Gastroesophageal sphincter (tissue), 4 donors: ENCODE data around the gene WDR93. TPM values are rescaled to one million over a fixed set of nuclear protein-coding genes. Genes with fewer than 3 reads are reported as not detected.
"Not testable (repeated sequence)": the region's sequence is repeated elsewhere in the genome, so short reads cannot be mapped to it uniquely, and the experiment has no call there.

Source experiments
- ATAC-seq: fragments of 150-250 bp; one replicate; pipeline ENCODE4 v1.9.1; 2016; ENCODE audit warnings: mild to moderate bottlenecking, moderate library complexity
- H3K27ac ChIP-seq, 4 donors: fragments of 200-600 bp; sonication (generic) in 3 of 4; 1 replicate in 3 of 4; 2 replicates in 1 of 4; pipeline ENCODE4 v1.5.1; 2016 to 2019
- H3K27me3 ChIP-seq: fragments of 200-600 bp; sonication (generic); one replicate; pipeline ENCODE4 v1.5.1; 2019
- H3K36me3 ChIP-seq, 2 donors: fragments of 200-600 bp; sonication (generic); one replicate each; pipeline ENCODE4 v1.5.1; 2019; ENCODE audit warnings: control low read depth in 1 of 2
- H3K4me1 ChIP-seq, 3 donors: fragments of 200-600 bp; sonication (generic); 1 replicate in 2 of 3; 2 replicates in 1 of 3; pipeline ENCODE4 v1.5.1; 2016 to 2019; ENCODE audit warnings: control low read depth in 2 of 3
- H3K4me3 ChIP-seq, 2 donors: fragments of 200-600 bp; sonication (generic); one replicate each; pipeline ENCODE4 v1.5.1; 2019; ENCODE audit warnings: mild to moderate bottlenecking in 1 of 2, moderate library complexity in 1 of 2
- H3K9me3 ChIP-seq, 3 donors: fragments of 200-600 bp; sonication (generic); one replicate each; pipeline ENCODE4 v1.5.1; 2017 to 2019; ENCODE audit warnings: control low read depth in 2 of 3
- EP300 ChIP-seq: sonication (generic); formaldehyde crosslinking; IDR thresholded peaks from one replicate; pipeline ENCODE4 v1.6.1; 2017; ENCODE audit warnings: antibody characterized with exemption, mild to moderate bottlenecking
- POLR2A ChIP-seq, 2 donors: fragments of 450-650 bp; IDR thresholded peaks; one replicate each; pipeline ENCODE4 v1.6.1; 2017; ENCODE audit warnings: antibody characterized with exemption in 2 of 2, mild to moderate bottlenecking in 2 of 2, moderate library complexity in 1 of 2
- POLR2AphosphoS5 ChIP-seq: sonication (generic); formaldehyde crosslinking; IDR thresholded peaks from one replicate; pipeline ENCODE4 v1.6.1; 2017; ENCODE audit warnings: antibody characterized with exemption
- WGBS, 2 donors: methylation state at CpG; one replicate each; pipeline ENCODE4 v1.1.5; 2018; ENCODE audit warnings: low coverage in 1 of 2; 5-methylcytosine and 5-hydroxymethylcytosine counted together
- total RNA-seq, 4 donors: library from RNA; depleted of rRNA; stranded (reverse); fragments of >200 nt; gene quantifications; one replicate each; pipeline ENCODE4 v1.1.0, GENCODE V29; 2016
- TF ChIP-seq, protein P1 (sequence below), 4 experiments: fragments of 200-600 bp in 2 of 4; fragments of 450-650 bp in 2 of 4; sonication (generic) in 1 of 4; IDR thresholded peaks; one replicate each; pipeline ENCODE4 v1.5.1; 2017 to 2019; ENCODE audit warnings: antibody characterized with exemption in 4 of 4, mild to moderate bottlenecking in 2 of 4, moderate library complexity in 2 of 4

The WDR93 gene
- total RNA-seq, 4 donors from 2014 or later = 0.15 TPM; not detected in 3

DNA sequence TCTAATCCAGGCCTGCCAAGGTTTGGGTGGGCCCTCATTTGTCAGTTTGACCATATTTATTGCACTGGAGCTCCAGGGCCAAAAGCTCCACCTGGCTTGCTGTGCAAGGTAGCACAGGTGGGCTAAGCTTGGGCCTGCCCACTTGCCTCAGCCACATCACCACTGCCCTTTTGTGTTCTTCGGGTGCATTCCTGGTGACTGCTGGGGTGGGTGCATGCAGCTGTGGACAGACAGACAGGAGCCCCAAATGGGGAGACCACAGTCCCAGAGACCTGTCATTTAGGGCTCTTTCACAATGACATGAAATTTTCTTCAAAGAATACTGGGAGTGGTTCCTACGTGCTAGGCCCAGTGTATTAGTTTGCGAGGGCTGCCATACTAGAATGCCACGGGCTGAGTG, 88.2 kb downstream of the WDR93 start:
- no peak for ATAC-seq
- WGBS, 2 donors = 100% methylated on average over 3 of the region's 4 CpGs; no CpG with 5 or more reads in 1 of the 2 donors

DNA sequence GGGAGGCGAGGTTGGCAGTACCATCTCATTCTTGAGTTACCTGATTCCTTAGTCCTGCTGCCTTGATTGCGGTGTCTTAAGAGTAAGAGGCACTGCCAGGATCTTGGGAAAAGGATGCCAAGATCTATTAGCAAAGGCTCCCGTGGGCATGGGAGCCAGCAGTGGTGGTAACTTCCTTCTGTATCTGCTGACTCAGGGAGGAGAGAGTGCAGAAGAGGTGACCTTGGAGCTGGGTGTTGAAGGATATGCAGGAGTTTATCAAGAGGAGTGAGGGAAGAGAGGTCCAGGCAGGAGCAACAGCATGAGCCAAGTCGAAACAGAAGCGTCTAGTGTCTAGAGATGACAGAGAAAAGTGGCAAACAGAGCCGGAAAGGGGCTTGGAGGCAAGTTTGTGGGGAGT, 90.0 kb downstream of the WDR93 start:
- no peak for ATAC-seq
- WGBS, 2 donors = 70 to 80% methylated on average over 1 to 6 of the region's 6 CpGs
- TF ChIP-seq POLR2AphosphoS5 = no peak
- no peaks in the 10 kb centered on the region for H3K36me3 ChIP-seq
- H3K9me3 ChIP-seq = no peaks in the 10 kb centered on the region
- H3K4me3 ChIP-seq = no peak overlapping the region
- no peak overlapping the region for H3K27ac ChIP-seq
- peaks cover 0 to 16% (median 9%) of the 10 kb centered on the region in 3 donors for H3K4me1 ChIP-seq
- H3K27me3 ChIP-seq = no peaks in the 10 kb centered on the region

More for the DNA sequence above, 88.2 kb downstream of the WDR93 start:
- H3K9me3 ChIP-seq = no peaks in the 10 kb centered on the region
- no peak for TF ChIP-seq EP300
- TF ChIP-seq, protein P1, sequence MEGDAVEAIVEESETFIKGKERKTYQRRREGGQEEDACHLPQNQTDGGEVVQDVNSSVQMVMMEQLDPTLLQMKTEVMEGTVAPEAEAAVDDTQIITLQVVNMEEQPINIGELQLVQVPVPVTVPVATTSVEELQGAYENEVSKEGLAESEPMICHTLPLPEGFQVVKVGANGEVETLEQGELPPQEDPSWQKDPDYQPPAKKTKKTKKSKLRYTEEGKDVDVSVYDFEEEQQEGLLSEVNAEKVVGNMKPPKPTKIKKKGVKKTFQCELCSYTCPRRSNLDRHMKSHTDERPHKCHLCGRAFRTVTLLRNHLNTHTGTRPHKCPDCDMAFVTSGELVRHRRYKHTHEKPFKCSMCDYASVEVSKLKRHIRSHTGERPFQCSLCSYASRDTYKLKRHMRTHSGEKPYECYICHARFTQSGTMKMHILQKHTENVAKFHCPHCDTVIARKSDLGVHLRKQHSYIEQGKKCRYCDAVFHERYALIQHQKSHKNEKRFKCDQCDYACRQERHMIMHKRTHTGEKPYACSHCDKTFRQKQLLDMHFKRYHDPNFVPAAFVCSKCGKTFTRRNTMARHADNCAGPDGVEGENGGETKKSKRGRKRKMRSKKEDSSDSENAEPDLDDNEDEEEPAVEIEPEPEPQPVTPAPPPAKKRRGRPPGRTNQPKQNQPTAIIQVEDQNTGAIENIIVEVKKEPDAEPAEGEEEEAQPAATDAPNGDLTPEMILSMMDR (IDR thresholded peaks at IDR 0.05) = no peak
- TF ChIP-seq POLR2AphosphoS5 = no peak
- no peak for TF ChIP-seq POLR2A (IDR thresholded peaks at IDR 0.05)
- no peak overlapping the region for H3K27ac ChIP-seq
- no peaks in the 10 kb centered on the region for H3K27me3 ChIP-seq
- no peak overlapping the region for H3K4me3 ChIP-seq
- no peaks in the 10 kb centered on the region for H3K36me3 ChIP-seq
- peaks cover 0 to 16% (median 9%) of the 10 kb centered on the region in 3 donors for H3K4me1 ChIP-seq

DNA sequence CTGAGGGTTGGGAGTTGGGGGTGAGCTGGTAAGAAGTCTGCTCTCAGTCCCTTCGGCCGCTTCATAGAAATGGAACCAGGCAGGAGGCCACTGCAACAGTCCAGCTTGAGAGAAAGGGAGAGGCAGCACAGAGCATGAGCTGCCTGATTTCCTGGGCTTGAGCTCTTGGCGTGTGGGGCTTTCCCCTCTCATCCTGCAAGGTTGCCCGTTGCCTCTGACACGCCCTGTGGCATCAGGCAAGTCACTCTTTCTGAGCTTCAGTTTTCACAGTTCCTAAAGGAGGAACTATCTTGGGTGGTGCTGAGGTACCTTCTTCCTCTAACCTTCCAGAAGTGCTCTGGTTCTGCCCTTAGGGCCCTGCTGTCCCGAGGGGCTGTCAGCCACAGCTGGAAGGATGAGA, 90.4 kb downstream of the WDR93 start:
- Histone ChIP-seq H3K27ac (no peak overlapping the region), H3K27me3 (no peaks in the 10 kb centered on the region), H3K4me3 (no peak overlapping the region), H3K4me1 (peaks cover 0 to 11% (median 7%) of the 10 kb centered on the region in 3 donors), H3K36me3 (no peaks in the 10 kb centered on the region), H3K9me3 (no peaks in the 10 kb centered on the region)
- TF ChIP-seq EP300 (no peak), POLR2AphosphoS5 (no peak), POLR2A (IDR thresholded peaks at IDR 0.05) (no peak)
- TF ChIP-seq, protein P1 (IDR thresholded peaks at IDR 0.05) = no peak
- WGBS, 2 donors = 40% methylated on average over 1 of the region's 6 CpGs; no CpG with 5 or more reads in 1 of the 2 donors
- ATAC-seq = no peak

DNA sequence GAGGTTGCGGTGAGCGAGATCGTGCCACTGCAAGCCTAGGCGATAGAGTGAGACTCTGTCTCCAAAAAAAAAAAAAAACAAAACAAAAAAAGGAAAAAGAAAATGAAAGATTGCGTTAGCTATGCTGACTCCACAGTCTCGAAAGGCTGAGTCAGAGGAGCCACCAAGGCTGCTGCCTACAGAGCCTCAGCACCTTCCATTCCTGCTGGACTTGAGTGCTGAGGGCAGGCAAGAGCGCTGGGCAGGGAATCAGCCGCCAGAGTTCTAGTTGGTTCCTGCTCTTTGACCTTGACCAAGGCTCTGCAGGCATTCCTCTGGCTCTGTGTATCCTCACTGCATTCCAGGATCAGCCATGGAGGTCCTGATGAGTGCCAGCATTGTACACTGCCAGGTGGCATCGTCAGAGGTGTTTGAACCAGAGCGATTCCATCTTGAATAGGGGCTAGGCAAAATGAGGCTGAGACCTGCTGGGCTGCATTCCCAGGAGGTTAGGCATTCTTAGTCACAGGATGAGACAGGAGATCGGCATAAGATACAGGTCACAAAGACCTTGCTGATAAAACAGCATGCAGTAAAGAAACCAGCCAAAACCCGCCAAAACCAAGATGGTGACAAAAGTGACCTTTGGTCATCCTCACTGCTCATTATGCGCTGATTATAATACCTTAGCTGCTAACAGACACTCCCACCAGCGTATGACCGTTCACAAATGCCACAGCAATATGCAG, 91.4 kb downstream of the WDR93 start:
- TF ChIP-seq EP300 (no peak), POLR2A (IDR thresholded peaks at IDR 0.05) (no peak), POLR2AphosphoS5 (no peak)
- TF ChIP-seq, protein P1 (IDR thresholded peaks at IDR 0.05) = no peak
- no peak for ATAC-seq
- Histone ChIP-seq H3K9me3 (no peaks in the 10 kb centered on the region), H3K36me3 (no peaks in the 10 kb centered on the region), H3K4me1 (peaks cover 0 to 1% (median 0%) of the 10 kb centered on the region in 3 donors), H3K4me3 (no peak overlapping the region), H3K27ac (no peak overlapping the region), H3K27me3 (no peaks in the 10 kb centered on the region)
- WGBS, 2 donors = 74 to 84% methylated on average over 6 to 10 of the region's 15 CpGs

DNA sequence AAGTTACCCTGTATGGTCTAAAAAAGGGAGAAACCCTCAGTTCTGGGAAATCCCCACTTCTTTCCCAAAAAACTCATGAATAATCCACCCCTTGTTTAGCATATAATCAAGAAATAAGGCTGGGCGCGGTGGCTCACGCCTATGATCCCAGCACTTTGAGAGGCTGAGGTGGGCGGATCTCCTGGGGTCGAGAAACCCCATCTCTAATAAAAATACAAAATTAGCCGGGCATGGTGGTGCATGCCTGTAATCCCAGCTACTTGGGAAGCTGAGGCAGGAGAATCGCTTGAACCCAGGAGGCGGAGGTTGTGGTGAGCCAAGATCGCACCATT, 92.0 kb downstream of the WDR93 start:
- H3K4me3 ChIP-seq, H3K9me3 ChIP-seq, H3K27me3 ChIP-seq, H3K36me3 ChIP-seq, H3K4me1 ChIP-seq, ATAC-seq, H3K27ac ChIP-seq: not testable (repeated sequence)
- WGBS, 2 donors = 88% methylated on average over 8 of the region's 9 CpGs; no CpG with 5 or more reads in 1 of the 2 donors

DNA sequence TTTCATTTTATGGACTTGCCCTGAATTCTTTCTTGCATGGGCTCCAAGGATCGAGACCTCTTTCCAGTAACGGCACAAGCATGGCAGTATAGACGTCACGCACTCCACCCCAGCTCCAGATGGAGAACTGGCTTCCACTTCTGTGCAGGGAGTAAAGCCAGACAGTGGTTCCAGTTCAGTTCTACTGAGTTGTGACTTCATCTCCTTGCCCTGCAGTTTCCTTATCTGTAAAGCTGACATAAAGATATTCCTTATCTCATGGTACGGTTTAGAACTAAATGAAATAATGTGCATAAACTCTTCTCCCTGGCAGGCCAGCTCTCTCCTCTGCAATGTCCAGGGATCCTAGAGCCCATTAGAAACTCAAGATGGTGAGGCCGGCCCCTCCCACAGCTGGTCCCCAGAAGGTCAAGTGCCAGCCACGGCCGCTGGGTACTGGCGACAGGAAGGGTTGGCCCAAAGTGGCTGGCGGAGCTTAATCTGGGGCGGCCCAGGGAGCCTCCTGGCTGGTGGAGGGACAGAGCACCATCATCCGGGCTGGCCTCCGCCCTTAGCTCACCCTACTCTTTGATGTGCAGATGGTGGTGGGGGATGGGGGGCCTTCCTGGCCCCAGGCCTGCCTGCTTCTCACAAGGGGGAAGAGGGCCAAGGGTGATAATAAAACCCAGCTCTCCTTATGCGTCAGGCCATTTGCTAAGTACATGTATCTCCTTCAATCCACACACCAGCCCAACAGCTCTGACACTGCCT, 92.7 kb downstream of the WDR93 start:
- no peaks in the 10 kb centered on the region for H3K36me3 ChIP-seq
- WGBS, 2 donors = 68 to 100% methylated on average over 1 to 5 of the region's 14 CpGs
- no peaks in the 10 kb centered on the region for H3K4me1 ChIP-seq
- TF ChIP-seq, protein P1 (IDR thresholded peaks at IDR 0.05) = no peak
- TF ChIP-seq EP300 = no peak
- TF ChIP-seq POLR2AphosphoS5 = no peak
- no peak for TF ChIP-seq POLR2A (IDR thresholded peaks at IDR 0.05)
- peaks cover 0 to 7% (median 0%) of the 10 kb centered on the region in 3 donors for H3K9me3 ChIP-seq
- no peaks in the 10 kb centered on the region for H3K27me3 ChIP-seq
- no peak for ATAC-seq
- H3K27ac ChIP-seq = no peak overlapping the region
- no peak overlapping the region for H3K4me3 ChIP-seq
